ENCODE measurements around the gene SORCS2. TPM values are rescaled to one million over a fixed set of nuclear protein-coding genes. Genes with fewer than 3 reads are reported as not detected.

SORCS2 gene
- total RNA-seq, 1 experiment from 2014 or later: not detected

GRCh38 chr4:7323872-7324650 is 131.7 kb downstream of the SORCS2 start:
- Mint-ChIP-seq H3K4me1 (ENCODE audit: insufficient read depth, unreplicated experiment) (peaks cover 4% of the 10 kb centered on the region), H3K27ac (ENCODE audit: low read depth, unreplicated experiment) (no peak overlapping the region), H3K36me3 (ENCODE audit: insufficient read depth, unreplicated experiment) (no peaks in the 10 kb centered on the region), H3K27me3 (ENCODE audit: insufficient read depth, unreplicated experiment) (no peaks in the 10 kb centered on the region), H3K4me3 (ENCODE audit: unreplicated experiment) (no peak overlapping the region), H3K9me3 (ENCODE audit: unreplicated experiment) (no peaks in the 10 kb centered on the region)
- ChIA-PET POLR2A (no interaction called here), CTCF (interaction anchor here (1.2 to 1.5 kb wide), 3 partner anchors 137 to 411 kb away, joined by 3 to 8 read pairs (median 4); no protein-coding TSS in a partner anchor)
- intact Hi-C loops (cut with micrococcal nuclease): loop anchor here (10.0 kb wide), 1 partner anchor 391 kb away; no protein-coding TSS in a partner anchor
- DNase-seq (ENCODE audit: unreplicated experiment): no peak
- BruUV-seq (replicated peaks): no TSS peak
- no peak for TF ChIP-seq CTCF (IDR thresholded peaks at IDR 0.05; ENCODE audit: unreplicated experiment)

DNA sequence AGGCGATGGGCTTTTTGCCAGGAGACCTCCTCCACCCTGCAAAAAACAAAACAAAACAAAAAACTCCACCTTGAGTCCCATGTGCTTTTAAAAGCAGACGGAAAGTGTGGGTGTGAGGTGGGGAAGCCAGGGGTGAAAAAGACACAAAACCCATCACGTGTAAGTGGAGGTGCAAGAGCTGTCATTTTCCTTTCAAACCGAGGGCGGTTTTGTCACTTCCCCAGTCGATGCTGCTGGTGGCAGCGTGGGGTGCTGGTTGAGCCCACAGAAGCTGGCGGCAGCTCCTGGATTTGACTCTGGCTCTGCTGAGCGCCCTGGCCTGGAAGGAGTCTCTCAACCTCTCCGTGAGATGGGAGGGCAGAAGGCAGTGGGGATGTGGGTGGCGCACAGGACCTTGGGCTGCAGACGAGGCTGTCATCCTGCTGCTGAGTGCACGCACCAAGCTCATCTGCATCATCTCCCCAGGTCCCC is 132.3 kb downstream of the SORCS2 start:
- H3K4me3 Mint-ChIP-seq (ENCODE audit: unreplicated experiment): no peak overlapping the region
- DNase-seq (ENCODE audit: unreplicated experiment): no peak
- POLR2A ChIA-PET: no interaction called here
- peaks cover 6% of the 10 kb centered on the region for H3K4me1 Mint-ChIP-seq (ENCODE audit: insufficient read depth, unreplicated experiment)
- no peaks in the 10 kb centered on the region for H3K9me3 Mint-ChIP-seq (ENCODE audit: unreplicated experiment)
- H3K36me3 Mint-ChIP-seq (ENCODE audit: insufficient read depth, unreplicated experiment): no peaks in the 10 kb centered on the region
- CTCF ChIA-PET: interaction anchor here (1.2 to 1.5 kb wide), 3 partner anchors 136 to 410 kb away, joined by 3 to 8 read pairs (median 4); no protein-coding TSS in a partner anchor
- intact Hi-C loops (cut with micrococcal nuclease): loop anchor here (5.0 to 10.0 kb wide), 2 partner anchors 138 to 390 kb away; no protein-coding TSS in a partner anchor
- BruUV-seq (replicated peaks): no TSS peak
- no peak overlapping the region for H3K27ac Mint-ChIP-seq (ENCODE audit: low read depth, unreplicated experiment)
- no peaks in the 10 kb centered on the region for H3K27me3 Mint-ChIP-seq (ENCODE audit: insufficient read depth, unreplicated experiment)
- TF ChIP-seq CTCF (IDR thresholded peaks at IDR 0.05; ENCODE audit: unreplicated experiment): no peak

GRCh38 chr4:7325541-7325940 is 133.2 kb downstream of the SORCS2 start:
- intact Hi-C loops (cut with micrococcal nuclease): loop anchor here (5.0 to 10.0 kb wide), 2 partner anchors 137 to 389 kb away; no protein-coding TSS in a partner anchor
- ChIA-PET POLR2A (no interaction called here), CTCF (interaction anchor here (1.5 kb wide), 1 partner anchor 135 kb away, joined by 3 read pairs; no protein-coding TSS in a partner anchor)
- Mint-ChIP-seq H3K27me3 (ENCODE audit: insufficient read depth, unreplicated experiment) (no peaks in the 10 kb centered on the region), H3K36me3 (ENCODE audit: insufficient read depth, unreplicated experiment) (no peaks in the 10 kb centered on the region), H3K27ac (ENCODE audit: low read depth, unreplicated experiment) (no peak overlapping the region), H3K4me3 (ENCODE audit: unreplicated experiment) (no peak overlapping the region), H3K4me1 (ENCODE audit: insufficient read depth, unreplicated experiment) (peaks cover 6% of the 10 kb centered on the region), H3K9me3 (ENCODE audit: unreplicated experiment) (no peaks in the 10 kb centered on the region)
- no peak for DNase-seq (ENCODE audit: unreplicated experiment)
- no TSS peak for BruUV-seq (replicated peaks)
- TF ChIP-seq CTCF (IDR thresholded peaks at IDR 0.05; ENCODE audit: unreplicated experiment): no peak

DNA sequence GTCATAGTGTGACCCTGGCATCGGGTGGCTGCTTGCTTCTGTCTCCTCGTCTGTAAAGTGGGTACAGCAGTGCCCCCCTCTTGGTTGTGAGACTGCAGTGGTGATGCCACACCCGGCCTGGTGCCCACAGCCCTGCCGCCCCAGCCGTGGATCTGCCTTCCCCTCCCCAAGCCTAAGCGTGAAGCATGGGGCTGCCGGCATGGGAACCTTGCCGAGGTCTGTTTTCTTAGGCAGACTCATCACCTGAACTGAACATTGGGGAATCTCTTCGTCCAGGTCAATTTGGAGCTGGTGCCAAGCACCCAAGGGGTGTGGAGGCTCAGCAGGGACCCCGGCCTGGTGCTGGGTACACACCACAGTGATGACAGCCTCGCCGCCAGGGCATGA is 134.0 kb downstream of the SORCS2 start:
- no peak for DNase-seq (ENCODE audit: unreplicated experiment)
- Mint-ChIP-seq H3K9me3 (ENCODE audit: unreplicated experiment) (no peaks in the 10 kb centered on the region), H3K4me1 (ENCODE audit: insufficient read depth, unreplicated experiment) (peaks cover 6% of the 10 kb centered on the region), H3K27me3 (ENCODE audit: insufficient read depth, unreplicated experiment) (no peaks in the 10 kb centered on the region), H3K27ac (ENCODE audit: low read depth, unreplicated experiment) (no peak overlapping the region), H3K4me3 (ENCODE audit: unreplicated experiment) (no peak overlapping the region), H3K36me3 (ENCODE audit: insufficient read depth, unreplicated experiment) (no peaks in the 10 kb centered on the region)
- POLR2A ChIA-PET: no interaction called here
- CTCF ChIA-PET: no interaction called here
- no peak for TF ChIP-seq CTCF (IDR thresholded peaks at IDR 0.05; ENCODE audit: unreplicated experiment)
- intact Hi-C loops (cut with micrococcal nuclease): loop anchor here (5.0 to 10.0 kb wide), 2 partner anchors 136 to 389 kb away; no protein-coding TSS in a partner anchor
- BruUV-seq (replicated peaks): no TSS peak

All from MCF 10A (cell line).